NB4 (cell line): ENCODE measurements around the gene KATNAL2.

Source experiments
- MYC ChIP-seq: IDR thresholded peaks from 2 replicates; pipeline ENCODE4 v1.6.1; 2011; ENCODE audit warnings: low read depth, low read length
- POLR2A ChIP-seq: IDR thresholded peaks from 2 replicates; pipeline ENCODE4 v1.6.1; 2011; ENCODE audit warnings: mild to moderate bottlenecking; ENCODE audit not compliant: insufficient read length; ENCODE audit errors: extremely low read depth
- TF ChIP-seq, protein P1 (sequence below): IDR thresholded peaks from one replicate; pipeline ENCODE4 v1.5.1; 2012; ENCODE audit warnings: low read depth, low read length
- TF ChIP-seq, protein P2 (sequence below): IDR thresholded peaks from 2 replicates; pipeline ENCODE4 v1.6.1; 2011; ENCODE audit warnings: low read depth, low read length

DNA sequence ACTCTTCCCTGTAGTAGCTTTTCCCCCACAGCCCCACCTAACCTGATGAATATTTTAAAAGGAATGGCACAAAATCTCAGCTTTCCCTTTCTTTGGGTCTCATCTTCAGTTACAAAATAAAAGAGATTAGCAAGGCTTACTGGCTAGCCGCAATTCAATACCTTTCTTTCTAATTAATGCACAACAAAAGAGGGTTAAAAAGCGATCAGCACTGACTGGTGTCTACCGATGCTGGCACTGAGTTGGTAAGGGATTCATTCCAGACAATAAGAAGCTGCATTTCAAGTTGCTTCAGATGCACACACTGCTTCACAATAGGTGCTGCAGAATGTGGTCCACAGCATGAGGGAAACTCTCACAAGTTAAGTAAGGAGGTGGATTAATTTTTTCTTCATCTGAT, 191.0 kb downstream of the KATNAL2 start:
- TF ChIP-seq POLR2A (no peak), MYC (no peak)
- TF ChIP-seq, protein P1, sequence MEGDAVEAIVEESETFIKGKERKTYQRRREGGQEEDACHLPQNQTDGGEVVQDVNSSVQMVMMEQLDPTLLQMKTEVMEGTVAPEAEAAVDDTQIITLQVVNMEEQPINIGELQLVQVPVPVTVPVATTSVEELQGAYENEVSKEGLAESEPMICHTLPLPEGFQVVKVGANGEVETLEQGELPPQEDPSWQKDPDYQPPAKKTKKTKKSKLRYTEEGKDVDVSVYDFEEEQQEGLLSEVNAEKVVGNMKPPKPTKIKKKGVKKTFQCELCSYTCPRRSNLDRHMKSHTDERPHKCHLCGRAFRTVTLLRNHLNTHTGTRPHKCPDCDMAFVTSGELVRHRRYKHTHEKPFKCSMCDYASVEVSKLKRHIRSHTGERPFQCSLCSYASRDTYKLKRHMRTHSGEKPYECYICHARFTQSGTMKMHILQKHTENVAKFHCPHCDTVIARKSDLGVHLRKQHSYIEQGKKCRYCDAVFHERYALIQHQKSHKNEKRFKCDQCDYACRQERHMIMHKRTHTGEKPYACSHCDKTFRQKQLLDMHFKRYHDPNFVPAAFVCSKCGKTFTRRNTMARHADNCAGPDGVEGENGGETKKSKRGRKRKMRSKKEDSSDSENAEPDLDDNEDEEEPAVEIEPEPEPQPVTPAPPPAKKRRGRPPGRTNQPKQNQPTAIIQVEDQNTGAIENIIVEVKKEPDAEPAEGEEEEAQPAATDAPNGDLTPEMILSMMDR = no peak
- TF ChIP-seq, protein P2, sequence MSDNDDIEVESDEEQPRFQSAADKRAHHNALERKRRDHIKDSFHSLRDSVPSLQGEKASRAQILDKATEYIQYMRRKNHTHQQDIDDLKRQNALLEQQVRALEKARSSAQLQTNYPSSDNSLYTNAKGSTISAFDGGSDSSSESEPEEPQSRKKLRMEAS = no peak
